ENCODE data around the gene NCDN. TPM values are rescaled to one million over a fixed set of nuclear protein-coding genes. Genes with fewer than 3 reads are reported as not detected.
"Not testable (repeated sequence)": the region's sequence is repeated elsewhere in the genome, so short reads cannot be mapped to it uniquely, and the experiment has no call there.

NCDN gene
- total RNA-seq, 1 donor from 2014 or later, result 16.4 TPM

- DNase-seq (ENCODE audit: low spot score), result peak; percentile 20
Observed at GRCh38 chr1:35570589-35571137, 13.1 kb downstream of the NCDN start.

GRCh38 chr1:35571263-35571662 lies 13.7 kb downstream of the NCDN start:
- no peak for DNase-seq (ENCODE audit: low spot score)

- no peak for DNase-seq (ENCODE audit: low spot score)
Observed at GRCh38 chr1:35572296-35572695, 14.7 kb downstream of the NCDN start.

DNA sequence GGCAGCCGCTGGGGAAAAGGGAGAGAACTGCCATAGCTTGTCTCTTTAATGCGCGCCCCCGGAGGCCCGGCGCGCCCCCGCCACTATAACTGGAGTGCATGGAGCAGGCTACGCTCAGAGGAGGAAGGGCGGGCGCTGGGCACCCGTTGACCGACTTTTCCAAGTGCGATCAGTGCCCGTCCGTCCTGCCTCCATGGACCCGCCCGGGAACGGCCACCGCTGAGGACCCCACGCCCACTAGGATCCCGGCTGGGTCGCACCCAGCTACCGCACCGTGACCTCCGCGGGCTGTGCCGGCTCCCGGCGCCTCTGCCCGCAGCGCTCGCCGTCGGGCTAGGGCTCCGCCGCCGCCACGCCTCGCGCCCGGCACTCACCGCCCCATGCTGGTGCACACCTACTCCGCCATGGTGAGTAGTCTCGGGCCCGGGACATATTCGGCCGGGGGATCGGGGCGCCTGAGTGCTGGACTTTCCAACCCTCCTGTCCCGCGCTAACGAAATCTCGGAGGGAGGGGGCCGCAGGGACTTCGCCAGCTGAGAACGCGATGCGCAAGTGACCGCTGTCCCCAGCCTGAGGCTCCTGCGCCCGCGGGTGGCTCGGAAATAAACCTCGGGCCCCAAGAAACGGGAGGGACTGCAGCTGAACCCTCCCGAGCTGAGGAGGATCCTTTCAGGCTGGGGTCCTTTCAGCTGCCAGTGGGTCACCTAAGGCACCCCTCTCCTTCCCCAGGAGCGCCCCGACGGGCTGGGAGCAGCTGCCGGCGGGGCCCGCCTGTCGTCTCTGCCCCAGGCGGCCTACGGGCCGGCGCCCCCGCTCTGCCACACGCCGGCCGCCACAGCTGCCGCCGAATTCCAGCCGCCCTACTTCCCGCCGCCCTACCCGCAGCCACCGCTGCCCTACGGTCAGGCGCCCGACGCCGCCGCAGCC lies 15.9 kb downstream of the NCDN start, which contains the start of gene TFAP2E:
Gene TFAP2E, plus strand, starts transcription at position 117 of the 927 bp plus-strand sequence. Its CDS starts 264 bp downstream, at position 381.
- peak; percentile 32 for DNase-seq (ENCODE audit: low spot score)

DNA sequence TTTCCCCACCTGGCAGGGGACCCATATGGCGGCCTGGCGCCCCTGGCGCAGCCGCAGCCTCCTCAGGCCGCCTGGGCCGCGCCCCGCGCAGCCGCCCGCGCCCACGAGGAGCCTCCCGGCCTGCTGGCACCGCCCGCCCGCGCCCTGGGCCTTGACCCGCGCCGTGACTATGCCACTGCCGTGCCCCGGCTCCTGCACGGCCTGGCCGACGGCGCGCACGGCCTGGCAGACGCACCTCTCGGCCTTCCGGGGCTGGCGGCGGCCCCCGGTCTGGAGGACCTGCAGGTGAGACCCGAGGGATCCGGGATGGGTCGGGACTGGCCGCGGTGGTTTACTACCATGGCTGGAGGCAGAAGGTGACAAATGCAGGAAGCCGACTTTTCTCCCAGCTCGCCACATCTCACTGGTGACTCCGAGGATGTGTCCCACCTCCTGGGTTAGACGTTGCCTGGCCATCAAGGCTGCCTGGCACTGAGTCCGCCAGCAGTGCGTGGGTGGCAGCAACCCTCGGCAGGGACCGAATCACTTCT lies 16.6 kb downstream of the NCDN start:
- no peak for DNase-seq (ENCODE audit: low spot score)

- DNase-seq (ENCODE audit: low spot score), result no peak
Observed at GRCh38 chr1:35574655-35575415, 17.2 kb downstream of the NCDN start.

- no peak for DNase-seq (ENCODE audit: low spot score)
Observed at GRCh38 chr1:35575416-35575958, 17.9 kb downstream of the NCDN start.

GRCh38 chr1:35576061-35576765 lies 18.6 kb downstream of the NCDN start:
- no peak for DNase-seq (ENCODE audit: low spot score)

- not testable (repeated sequence) for DNase-seq (ENCODE audit: low spot score)
Observed at GRCh38 chr1:35576766-35577070, 19.1 kb downstream of the NCDN start.

- peak; percentile 24 for DNase-seq (ENCODE audit: low spot score)
Observed at GRCh38 chr1:35577071-35577998, 19.7 kb downstream of the NCDN start.

DNA sequence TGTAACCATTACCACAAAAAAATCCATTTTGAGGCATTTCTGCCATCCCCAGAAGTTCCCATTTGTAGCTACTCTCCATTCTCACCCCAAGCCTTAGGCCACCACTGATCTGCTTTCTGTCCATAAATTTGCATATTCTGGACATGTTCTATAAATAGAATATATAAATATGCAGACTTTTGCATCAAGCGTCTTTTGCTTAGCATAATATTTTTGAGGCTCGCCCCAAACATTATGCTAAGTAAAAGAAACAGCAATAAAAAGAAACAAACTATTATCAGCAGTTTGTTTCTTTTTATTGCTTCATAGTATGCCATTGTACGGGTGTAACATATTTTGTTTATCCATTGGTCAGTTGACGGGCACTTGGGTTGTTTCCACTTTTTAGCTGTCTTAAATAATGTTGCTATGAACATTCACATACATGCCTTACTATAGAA lies 23.4 kb downstream of the NCDN start:
- no peak for DNase-seq (ENCODE audit: low spot score)

GRCh38 chr1:35581621-35582020 lies 24.0 kb downstream of the NCDN start:
- not testable (repeated sequence) for DNase-seq (ENCODE audit: low spot score)

- no peak for DNase-seq (ENCODE audit: low spot score)
Observed at GRCh38 chr1:35585281-35585680, 27.7 kb downstream of the NCDN start.

DNA sequence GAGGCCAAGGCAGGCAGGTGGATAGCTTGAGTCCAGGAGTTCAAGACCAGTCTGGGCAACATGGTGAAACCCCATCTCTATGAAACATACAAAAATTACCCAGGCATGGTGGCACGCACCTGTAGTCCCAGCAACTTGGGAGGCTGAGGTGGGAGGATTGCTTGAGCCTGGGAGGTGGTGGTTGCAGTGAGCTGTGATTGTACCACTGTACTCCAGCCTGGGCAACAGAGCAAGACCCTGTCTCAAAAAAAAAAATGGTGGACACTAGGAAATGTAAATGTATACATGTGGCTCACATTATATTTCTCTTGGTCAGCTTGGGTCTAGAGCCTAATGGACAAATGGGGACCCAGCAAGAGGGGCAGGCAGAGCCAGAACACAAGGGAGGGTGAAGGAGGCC lies 28.2 kb downstream of the NCDN start:
- not testable (repeated sequence) for DNase-seq (ENCODE audit: low spot score)

GRCh38 chr1:35586808-35587207 lies 29.2 kb downstream of the NCDN start:
- no peak for DNase-seq (ENCODE audit: low spot score)

GRCh38 chr1:35587736-35588135 lies 30.1 kb downstream of the NCDN start:
- no peak for DNase-seq (ENCODE audit: low spot score)

DNA sequence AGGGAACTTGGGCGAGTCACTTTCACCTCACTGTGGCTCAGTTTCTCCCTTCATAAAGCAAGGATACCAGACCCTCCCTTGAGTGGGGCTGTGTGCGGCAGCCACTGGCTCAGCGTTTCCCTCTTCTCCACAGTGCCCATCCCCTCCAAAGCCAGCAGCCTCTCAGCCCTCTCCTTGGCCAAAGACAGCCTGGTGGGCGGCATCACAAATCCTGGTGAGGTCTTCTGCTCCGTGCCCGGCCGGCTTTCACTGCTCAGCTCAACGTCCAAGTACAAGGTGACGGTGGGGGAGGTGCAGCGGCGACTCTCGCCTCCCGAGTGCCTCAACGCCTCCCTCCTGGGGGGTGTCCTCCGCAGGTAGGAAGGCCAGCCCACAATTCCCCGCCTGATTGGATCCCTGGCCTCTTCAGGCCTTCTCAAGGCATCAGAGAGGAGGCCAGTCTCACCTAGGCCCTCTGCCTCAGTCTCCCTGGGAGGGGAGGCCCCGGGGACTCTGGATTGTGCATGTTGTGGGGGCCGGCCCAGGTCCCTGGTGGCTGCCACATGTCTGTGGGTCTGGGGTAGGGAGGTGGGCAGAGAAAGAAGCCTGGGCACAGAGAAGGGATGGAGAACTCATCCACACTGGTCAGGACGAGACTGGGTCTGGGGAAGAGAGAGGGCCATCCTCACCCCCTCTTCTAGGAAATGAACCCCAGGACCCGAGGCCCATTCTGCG lies 30.8 kb downstream of the NCDN start:
- DNase-seq (ENCODE audit: low spot score), result no peak

DNA sequence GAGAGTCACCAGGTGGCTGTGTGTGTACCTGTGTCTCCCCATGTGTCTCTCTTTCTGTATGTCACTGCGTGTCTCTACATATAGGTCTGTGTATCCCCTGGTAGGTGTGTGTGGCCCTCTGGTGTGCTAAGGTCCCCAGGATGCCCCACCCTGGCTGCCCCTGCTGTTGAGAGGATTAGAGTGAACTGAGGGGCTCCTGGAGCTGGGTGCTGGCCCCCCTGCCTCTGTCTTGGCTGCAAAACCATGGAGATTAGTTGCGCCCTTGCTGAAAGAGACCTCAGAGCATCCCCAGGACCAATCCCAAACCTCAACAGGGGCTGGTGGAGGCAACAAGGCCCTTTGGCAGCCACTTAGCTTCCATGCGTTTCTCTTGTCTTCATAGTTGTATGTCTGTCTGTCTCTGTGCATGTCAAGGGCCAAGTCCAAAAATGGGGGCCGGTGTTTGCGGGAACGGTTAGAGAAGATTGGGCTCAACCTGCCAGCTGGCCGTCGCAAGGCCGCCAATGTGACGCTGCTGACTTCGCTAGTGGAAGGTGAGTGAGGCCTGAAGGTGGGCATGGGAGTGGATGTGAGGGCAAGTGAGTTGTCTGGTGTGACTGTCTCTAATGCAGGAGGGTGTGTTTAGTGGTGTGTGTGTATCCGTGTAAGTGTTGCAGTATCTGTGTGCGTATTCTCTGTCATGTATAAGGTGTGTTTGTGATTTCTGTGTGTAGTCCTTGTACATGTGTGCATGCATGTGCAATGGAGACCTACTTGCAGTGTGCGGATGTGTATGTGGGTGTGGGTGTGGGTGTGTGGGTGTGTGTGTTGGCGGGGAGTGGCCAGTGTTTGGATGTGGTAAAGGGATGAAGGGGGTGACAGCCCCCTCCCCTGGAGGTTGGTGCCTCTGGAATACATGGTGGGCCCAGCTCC lies 32.2 kb downstream of the NCDN start:
- DNase-seq (ENCODE audit: low spot score), result no peak
